NCI-H2029 (cell line): Measurements from ENCODE around the gene ADGRG3.

Experiments
- DNase-seq: peaks from one replicate; lab custom pipeline; 2025; lab: John Stamatoyannopoulos, UW

The ADGRG3 gene

DNA sequence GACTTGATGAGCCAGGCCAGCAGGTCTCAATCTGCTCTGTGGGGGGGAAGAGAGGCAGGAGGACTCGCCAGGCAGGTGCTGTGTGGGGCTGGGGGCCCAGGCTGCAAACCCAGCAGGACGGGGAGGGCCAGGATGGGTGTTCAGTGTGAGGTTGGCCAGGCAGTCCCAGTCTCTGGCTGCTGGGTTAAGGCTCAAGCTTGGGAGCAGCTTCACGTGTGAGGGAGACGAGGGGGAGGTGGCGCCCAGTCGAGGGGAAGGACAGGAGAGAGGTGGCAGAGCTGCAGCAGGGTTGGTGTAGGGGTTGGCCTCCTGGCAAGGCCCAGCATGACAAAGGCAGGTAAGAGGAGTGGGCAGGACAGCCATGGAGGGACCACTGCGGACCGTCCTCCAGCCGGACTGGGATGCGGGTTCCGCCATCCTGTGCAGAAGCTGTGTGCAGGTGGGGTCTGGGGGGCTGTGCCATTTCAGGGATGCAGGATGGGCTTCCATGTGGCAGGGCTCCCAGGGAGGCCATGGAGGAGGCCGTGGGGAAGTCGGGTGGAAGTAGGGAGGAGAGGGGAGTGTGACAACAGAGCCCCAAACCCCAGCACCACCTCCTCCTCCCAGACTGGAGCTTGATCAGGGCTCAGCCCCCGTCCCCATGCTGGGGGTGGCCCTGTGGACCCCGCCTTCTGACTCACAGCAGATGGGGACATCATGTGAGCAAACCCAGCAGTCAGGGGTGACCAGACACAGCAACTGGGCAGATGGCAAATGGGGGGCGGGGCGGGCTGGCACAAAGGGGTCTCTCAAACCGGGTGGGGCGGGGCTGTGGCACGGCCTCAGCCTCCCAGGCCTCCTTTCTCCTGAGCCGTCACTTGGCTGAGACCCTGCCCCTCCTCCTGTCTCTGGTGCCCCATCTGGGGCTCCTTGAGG lies 36.9 kb upstream of the ADGRG3 start:
- no peak for DNase-seq

DNA sequence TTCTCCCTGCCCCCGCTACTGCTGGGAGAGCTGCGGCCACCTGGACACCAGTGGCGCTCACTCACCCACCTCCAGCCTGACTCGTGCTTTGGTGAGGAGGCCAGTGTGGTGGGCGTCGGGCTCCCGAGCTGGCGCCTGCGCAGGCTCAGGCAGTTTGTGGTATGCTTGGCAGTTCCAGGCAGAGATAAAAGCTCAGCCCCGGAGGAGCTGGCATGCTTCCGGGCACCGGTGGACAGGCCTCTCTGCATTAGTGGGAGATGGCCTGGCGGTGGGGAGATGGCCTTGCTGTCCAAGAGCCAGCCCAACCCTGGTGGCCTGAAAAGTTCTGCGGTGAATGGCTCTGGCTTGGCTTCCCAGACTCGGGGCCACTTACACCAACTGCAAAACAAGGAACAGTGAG lies 35.5 kb upstream of the ADGRG3 start:
- no peak for DNase-seq

DNA sequence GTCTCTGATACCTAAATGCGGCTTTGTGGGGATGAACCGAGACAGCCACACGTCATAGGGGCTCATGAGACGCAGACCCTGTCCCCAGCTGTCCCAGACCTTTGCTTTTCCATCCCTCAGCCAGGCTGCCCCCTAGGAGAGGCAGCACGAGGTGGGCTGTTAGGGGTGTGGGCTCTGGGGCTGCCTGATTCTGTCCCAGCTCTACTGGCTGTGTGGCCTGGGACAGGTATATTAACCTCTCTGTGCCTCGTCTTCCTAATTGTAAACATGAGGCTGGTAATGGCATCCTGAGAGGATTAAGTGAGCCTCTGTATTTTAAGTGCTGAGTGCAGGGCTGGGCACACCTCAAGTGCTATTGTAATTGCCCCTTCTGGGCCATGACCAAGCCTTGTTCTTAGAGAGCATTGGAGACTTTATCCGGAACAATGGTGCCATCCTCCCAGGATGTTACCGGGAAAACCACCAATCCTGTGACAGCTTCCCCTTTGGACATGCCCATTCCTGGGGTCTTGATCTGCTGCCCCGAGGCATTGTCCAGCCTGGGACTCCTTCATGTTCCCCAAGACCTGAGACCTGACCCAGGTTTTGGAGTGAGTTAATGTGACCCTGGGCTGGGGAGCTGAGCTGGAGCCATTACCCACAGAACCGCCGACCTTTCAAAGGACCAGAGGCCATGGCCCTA lies 34.6 kb upstream of the ADGRG3 start:
- no peak for DNase-seq

DNA sequence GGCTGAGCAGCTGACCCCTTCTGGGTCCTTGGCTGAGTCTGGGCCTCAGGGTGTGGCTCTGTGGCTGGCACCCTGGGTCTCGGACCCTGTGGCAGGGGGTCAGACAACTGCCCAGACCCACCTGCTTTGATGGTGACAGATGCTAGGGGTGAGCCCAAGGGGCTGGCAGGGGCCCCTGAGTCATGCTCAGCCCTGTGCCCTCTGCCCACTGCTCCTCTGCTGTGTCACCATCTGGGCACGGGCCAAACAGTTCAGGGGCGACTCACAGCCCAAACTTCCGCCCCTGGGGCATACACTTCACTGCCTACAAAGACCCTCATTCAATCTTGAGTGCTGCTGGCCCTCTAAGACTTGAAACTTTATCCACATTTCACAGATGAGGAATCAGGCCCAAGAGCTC lies 33.9 kb upstream of the ADGRG3 start:
- no peak for DNase-seq

DNA sequence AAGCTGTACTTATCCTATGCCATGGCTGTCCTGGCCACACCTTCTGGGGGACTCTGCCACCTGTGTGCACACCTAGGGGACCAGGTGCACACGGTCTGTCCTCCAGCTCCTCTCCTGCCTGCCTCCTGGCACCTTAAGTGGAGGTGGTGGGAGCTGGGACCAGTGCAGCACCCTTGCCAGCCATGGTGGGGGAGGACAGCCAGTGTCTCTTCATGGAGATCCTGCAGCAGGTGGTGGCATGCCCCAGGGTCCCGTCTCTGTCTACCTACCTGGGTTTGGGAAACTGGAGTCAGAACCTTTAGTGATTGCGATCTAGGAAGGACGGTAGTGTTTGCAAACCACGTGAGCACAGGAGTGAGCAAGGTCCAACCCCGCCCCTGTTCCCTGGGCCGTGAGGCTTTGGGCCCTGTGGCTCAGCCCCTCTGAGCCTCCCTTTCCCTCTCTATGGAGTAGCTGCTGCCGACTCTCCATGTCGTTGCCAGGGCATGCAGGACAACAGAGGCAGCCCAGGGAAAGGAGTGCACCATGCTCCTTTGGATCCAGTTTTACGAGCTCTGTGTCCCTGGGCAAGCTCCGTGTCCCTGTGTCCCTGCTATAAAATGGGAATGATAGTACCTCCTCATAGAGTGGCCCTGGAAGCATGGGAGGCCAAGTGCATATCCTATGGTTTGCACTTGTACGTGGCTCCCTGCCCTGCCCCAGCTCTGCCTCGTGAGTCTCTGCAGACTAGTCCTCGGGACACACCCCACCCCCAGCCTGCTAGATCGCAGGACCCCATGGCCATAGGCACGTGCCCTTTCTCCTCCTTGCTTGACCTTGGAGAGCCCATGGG lies 32.6 kb upstream of the ADGRG3 start:
- DNase-seq, result no peak

DNA sequence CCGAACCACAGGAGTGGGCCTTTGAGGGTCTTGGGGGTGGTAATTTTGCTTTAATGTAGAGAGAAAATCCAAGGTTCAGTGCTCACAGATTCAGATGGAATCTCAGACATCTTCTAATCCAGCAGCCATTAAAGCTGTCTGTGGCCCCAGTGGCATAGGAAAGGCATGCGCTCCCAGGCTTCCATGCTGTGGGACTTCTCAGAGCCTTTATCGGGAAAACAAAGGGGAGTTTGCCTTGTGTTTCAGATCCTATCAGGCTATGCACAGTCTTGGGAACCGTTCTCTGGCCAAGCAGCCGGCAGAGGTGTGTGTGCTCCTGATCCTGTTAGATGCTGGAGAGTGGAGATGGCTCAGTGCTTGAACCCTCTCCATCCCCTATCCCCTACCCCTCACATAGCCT lies 31.9 kb upstream of the ADGRG3 start:
- no peak for DNase-seq

DNA sequence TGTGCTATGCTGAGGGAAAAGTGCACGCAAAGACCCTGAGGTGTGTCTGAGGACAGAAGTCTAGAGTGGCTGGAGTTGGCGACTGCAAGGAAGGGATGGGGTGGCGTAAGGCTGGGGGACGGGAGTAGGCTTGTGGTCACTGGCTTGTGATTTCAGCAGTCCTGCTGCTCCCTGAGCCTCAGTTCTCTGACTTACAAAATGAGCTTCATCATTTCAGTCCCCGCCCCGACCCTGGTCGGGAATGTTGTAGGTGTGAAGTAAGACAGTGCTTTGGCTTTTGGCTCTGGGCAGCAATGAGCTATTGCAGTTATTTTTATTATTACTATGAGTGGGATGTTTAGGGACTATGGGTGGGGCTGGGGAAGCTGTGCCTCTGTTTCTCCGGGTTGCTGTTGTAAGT lies 31.1 kb upstream of the ADGRG3 start:
- no peak for DNase-seq

DNA sequence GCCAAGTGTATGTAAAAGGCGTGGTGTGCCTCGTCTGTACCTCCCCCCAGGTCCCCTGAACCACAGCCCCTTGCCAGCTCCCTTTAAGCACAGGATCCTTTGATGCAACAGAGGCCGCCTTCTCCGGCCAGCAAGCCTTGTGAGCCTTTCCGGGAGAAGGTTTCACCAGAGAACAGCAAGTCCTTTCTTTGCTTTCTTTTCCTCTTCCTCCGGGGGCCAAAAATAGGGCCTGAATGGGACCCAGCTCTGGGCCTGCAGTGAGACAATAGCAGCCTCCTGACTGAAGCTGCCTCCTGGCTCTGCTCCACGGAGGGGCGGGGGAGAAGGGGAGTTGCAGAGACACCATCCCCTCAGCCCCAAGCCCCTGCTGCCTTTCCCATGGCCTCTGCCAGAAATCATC lies 30.7 kb upstream of the ADGRG3 start:
- no peak for DNase-seq

DNA sequence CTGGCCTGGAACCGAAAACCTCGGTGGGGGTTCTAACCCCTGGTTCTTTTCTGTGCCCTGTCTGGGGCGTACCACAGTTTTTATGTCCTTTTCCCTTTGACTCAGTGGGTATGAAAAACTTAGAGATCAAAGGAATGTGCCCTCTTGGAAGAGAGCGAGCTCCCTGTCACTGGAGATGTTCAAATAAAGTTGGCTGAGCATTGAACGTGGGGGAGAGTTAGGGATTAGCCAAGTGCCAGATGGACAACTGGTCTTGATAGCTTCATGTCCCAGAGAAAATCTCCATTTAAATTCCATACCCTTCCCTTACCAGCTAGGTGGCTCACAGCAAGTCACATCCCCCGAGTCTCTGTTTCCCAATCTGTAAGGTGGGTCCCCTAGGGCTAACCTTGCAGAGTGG lies 30.1 kb upstream of the ADGRG3 start:
- DNase-seq, result no peak

DNA sequence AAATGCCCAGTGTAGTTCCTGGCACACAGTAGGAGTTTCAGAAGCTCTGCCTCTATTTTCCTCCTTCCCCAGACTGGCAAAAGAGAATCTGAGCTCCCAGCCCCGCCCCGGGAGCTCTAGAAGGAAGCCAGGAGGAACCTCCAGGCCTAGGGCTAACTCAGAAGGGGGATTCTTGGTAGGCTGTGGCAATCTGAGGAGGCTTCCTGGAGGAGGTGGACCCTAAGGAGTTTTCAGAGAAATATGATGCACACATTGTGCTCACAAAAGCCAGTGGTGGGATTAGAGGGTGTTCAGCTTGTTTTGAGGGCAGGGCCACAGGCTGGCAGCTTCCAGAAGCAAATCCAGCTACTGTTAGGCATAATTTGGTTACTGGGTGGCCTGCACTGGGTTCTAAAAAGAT lies 29.7 kb upstream of the ADGRG3 start:
- no peak for DNase-seq

DNA sequence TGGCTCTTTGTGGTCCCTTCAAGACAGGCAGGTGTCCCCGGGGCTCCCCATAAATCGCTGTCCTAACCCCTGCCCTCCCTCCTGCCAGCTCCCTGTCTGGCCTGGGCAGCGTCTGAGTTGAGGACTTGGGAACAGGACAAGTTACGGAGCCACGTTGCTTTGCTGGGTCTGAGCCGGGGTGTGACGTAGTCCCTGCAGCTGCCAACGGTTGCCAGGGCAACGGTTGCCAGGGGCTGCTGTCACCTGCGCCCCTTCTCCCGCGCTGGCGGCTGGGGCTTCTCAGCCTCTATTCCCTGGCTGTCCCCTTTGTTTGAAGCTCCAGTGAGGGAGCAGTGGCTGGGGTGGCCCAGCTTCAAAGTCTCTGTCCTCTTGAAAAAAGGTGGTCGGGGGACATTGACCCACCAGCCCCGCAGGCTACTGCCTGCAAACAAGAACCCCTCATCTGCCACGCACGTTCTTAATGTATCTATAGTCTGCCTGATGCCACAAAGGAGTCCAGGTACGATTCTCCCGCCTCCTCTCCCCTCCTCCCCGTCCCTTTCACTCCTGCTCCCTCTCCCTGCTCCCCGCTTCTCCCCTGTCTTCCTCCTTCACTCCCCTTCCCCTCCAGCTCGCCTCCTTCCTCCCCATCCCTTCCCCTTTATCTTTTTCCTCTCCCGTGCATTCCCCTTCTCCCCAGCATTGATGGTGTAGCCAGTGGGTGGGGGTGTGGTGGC lies 28.8 kb upstream of the ADGRG3 start:
- DNase-seq, result no peak

DNA sequence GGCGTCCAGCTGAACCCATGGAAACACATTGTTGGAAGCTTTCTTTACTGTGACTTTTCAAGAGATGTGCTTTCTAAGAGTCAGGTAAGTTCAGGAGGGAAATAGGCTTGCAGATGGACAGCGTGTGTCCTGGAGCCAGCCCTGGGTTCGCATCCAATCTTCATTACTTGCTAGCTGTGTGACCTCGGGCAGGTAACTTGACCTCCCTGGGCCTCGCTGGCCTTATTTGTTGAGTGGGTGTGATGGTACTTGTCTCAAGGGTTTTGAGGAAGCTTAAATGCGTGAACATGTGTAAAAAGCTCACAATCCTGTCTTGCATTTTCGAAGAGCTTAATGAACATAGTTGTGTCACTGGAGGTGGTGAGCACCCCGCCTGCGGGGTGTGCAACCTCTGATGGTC lies 27.9 kb upstream of the ADGRG3 start:
- no peak for DNase-seq

DNA sequence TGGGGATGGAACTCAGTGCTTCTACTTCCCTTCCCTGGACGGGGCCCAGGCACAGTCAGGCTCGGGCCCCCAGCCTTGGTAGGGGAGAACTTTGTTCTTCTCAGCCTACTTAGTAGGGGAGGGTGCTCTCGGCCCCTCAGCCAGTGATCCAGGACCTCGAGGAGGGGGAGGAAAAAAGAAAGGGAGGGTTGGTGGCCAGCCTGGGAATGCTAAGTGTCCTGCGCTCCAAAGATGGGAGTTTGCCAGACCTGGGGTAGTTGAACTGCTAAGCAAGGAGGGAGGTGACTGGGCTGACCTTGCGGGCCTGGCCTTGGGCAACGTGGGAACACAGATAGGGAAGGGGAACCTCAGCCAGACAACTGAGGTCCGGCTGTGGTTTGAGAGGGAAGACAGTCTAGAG lies 27.5 kb upstream of the ADGRG3 start:
- no peak for DNase-seq

DNA sequence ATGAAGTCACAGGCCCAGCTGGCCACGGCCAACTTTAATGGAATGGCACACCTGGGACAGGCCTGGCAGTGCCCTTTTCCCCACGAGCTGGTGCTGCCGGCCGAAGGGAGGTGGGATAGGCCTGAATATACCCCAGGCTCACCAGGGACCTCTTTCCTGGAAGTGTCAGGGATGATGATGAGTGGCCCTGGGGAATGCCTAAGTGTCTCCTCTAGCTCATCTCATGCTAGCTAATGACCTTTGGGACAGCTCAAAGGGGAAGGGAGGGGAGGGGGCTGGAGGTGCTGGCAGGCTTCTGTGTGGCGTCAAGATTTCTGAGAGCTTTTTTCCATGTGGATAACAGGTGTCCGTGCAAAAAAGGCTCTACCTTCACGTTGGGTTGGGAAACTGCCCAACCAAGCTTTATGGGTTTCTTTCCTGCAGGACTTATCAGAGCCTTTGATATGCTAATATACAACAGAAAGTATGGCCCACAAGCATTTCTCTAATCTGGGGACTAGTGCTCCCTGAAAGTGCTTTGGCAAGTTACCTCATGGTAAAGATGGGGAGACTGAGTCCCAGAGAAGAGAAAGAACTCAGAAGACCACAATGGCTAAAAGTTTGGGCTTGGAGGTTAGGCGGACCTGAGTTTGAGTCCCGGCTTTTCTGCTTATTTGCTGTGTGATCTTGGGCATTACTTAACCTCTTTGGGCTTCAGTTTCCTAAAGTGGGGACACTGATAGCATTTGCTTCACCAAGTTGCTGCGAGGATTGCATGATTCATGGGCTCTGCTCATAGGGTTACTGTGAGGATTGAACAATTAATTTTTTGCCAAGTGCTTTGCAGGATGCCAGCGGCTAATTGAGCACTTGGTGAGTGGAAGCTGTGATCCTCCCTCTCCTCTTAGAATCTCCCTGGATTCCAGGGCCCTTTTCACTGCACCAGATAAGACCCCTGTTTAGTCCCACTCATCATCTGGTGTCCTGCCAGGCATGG lies 25.7 kb upstream of the ADGRG3 start:
- DNase-seq, result no peak

DNA sequence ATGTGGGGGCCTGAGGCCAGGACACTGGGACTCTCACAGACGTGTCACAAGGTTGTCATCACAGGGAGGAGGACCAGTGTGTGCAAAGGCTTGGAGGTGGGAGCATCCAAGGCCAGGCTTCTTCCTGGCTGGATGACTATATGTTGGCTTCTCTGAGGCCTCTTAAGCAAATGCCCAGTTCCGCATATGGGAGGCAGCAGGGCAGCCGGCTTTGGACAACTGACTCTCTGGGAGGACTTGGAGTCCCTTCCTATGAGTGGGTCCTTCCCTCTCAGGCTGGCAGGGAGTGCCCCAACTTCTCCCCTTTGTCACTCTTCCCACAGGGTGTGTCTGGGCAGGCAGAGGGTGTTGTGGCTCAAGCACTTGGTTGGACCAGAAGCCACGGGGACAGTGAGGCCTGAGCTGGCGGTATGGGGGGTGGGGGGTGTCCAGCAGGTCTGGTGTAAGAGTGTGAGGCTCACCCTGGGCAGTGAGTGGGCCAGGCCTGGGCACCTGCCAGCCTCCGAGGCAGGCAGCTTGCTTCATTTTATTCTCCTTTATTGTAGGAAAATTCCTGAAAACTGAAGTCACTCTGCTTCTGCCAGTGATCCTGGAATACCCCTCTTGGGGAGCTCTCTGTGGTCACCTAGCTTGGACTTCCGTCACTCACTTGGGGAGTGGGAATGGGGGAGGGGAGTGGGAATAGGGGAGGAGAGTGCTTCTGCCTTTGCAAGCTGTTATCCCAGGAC lies 24.8 kb upstream of the ADGRG3 start:
- DNase-seq, result no peak

DNA sequence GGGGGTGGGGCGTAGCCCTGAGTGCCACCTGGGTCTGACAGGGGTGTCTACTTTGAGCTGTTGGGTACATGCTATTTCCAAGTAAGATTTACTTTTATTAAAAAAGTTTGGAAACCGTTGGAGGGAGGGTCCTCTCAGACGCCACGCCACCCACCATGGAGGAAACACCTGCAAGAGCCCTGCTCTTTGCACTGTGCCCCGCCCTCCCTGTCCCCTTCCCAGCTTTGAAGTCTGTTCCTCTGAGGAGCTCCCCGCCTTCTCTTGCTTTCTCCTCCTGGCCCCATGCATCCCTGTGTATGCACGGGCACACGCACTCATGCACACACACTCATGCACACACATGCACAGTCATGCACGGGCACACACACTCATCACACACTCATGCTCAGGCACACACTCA lies 24.2 kb upstream of the ADGRG3 start:
- DNase-seq, result no peak

DNA sequence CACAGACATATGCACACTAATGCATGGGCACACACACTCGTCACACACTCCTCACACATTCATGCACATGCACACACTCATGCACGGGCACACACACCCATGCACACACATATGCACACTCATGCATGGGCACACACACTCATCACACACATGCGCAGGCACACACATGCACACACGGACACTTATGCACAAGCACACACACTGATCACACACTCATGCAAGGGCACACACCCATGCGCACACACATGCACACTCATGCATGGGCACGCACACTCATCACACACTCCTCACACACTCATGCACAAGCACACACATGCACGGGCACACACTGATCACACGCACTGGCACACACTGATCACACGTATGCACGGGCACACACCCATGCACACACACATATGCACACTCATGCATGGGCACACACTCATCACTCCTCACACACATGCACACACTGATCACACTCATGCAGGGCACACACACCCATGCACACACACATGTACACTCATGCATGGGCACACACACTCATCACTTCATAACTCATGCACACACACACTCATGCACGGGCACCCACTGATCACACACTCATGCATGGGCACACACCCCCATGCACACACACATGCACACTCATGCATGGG lies 23.6 kb upstream of the ADGRG3 start:
- no peak for DNase-seq

DNA sequence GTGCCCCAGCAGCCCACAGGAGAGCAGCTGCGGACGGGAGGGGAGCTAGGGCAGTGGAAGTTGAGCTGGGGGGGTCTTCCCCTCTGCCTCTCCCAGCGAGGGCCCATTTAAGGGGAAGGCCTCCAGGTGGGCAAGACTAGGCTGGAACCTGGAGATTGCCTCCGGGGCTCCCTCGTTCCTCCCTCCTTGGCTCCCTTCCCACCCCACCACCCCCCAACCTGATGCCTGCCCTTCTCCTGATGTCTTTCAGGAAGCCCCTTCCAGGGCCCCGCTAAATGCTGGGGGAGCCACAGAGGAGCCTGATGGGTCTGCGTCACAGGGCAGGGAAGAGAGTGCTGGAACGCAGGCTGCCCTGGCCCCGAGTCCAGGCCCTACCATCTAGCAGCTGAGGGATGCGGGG lies 22.9 kb upstream of the ADGRG3 start:
- no peak for DNase-seq

DNA sequence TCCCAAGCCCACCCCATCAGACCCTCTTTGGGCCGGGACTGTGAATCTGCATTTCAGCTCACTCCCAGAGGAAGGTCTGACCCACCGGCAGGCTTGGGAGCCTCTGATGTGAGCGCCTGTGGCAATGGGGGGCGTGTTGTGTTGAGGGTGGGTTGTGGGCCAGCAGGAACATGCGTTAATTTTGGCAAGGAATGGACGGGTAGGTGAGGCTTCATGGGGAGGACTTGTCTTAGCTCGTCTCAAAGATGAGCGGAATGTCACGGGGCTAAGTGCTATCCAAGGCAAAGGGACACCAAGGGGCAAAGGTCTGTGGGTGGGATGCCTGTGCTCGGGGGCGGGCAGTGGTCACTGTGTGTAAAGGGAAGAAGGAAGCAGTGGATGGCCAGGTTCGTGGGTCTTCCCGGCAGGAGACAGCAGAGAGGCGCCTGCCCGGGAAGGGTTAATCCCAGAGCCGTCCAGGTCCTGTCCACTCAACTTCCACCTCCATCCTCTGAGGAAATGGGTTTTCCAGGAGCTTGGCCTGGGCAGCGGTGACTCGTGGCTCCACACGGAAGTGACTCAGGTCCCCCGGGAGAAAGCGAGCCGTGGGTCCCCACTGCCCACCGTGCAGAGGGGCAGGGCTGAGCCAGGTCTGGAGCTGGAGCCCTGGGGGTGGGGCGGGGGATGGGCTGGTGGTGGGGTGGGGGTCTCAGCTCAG lies 22.3 kb upstream of the ADGRG3 start:
- no peak for DNase-seq
